ENCODE results near the gene ERICH4. TPM values are rescaled to one million over a fixed set of nuclear protein-coding genes. Genes with fewer than 3 reads are reported as not detected.
A peak's percentile ranks its signal among the peaks of the same experiment; 100 is the strongest.

ERICH4 gene
- total and polyA plus RNA-seq, 11 donors: 0.10 to 0.30 TPM; not detected in 9

- ATAC-seq (peak; percentile 70 to 93 (median 91)), DNase-seq (peak; percentile 74 to 89 (median 80))
- Histone ChIP-seq H3K27me3 (peaks cover 0 to 9% (median 0%) of the 10 kb centered on the region in 9 donors), H3K27ac (no peak overlapping the region), H3K4me3 (peak overlapping the region in 9 of 12 donors; percentile 7 to 43 (median 32)), H3K9me3 (no peaks in the 10 kb centered on the region), H3K36me3 (peaks cover 0 to 2% (median 0%) of the 10 kb centered on the region in 9 donors), H3K4me1 (peaks cover 0 to 21% (median 8%) of the 10 kb centered on the region in 12 donors)
- 3 to 7% (median 6%) methylated on average over 22 of the region's 22 CpGs for WGBS, 4 donors
- no peak for TF ChIP-seq POLR2A (IDR thresholded peaks at IDR 0.05)
- TF ChIP-seq CTCF (IDR thresholded peaks at IDR 0.05): peak; percentile 96 to 100 (median 98)
- intact Hi-C loops (cut with DNase I): loop anchor here (1.0 to 10.0 kb wide), 11 partner anchors 88 to 244 kb away; no protein-coding TSS in a partner anchor
Measured at GRCh38 chr19:41449079-41449864, 6.3 kb downstream of the ERICH4 start.

DNA sequence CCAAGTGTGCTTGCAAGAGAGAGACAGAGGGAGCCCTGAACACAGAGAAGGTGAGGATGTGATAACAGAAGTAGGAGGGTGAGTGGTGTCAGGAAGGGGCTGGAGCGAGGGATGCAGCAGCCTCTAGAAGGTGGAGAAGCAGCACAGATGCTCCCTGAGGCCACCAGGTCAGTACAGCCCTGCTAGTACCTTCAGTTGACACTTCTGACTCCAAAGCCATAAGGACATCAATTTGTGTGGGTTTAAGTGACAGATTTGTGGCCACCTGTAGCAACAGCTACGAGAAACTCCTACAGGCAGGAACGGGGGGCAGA lies 6.9 kb downstream of the ERICH4 start:
- TF ChIP-seq POLR2A (IDR thresholded peaks at IDR 0.05) (no peak), CTCF (IDR thresholded peaks at IDR 0.05) (no peak)
- intact Hi-C loops (cut with DNase I): loop anchor here (1.0 to 10.0 kb wide), 15 partner anchors 47 to 245 kb away; no protein-coding TSS in a partner anchor

DNA sequence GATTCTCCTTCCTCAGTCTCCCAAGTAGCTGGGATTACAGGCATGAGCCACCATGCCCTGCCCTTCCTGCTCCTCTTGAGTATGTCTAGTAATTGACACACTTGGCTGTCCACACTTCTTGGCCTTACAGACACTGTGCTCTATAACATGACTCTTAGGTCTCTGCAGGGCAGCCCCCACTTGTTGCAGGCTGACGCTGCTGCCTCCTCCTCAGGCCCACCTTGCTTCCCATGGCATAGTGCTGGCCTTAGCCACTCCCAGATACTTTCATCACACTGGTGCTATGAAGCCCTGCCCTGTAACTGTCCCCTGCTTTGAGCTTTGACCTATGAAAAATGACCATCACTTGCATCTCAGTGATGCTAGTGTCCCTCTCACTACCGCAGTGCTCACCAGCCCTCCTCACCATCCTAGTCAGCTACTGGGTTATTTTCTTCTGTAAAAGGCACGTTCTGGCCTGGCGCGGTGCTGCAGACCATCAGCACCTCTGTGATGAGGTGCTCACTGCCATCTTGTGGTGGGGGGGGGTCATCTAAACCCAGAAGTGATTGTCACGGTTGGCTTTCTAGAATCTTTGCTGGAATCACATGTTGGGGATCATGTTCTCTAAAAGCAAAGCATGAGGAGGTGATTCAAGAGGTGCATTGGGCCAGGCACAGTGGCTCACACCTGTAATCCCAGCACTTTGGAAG lies 9.8 kb downstream of the ERICH4 start:
- no peak for ATAC-seq
- H3K27me3 ChIP-seq: peaks cover 0 to 6% (median 0%) of the 10 kb centered on the region in 9 donors
- H3K27ac ChIP-seq: no peak overlapping the region
- intact Hi-C loops (cut with DNase I): loop anchor here in 4 of 10 donors (5.0 kb wide), 3 partner anchors 45 to 120 kb away; no protein-coding TSS in a partner anchor
- H3K9me3 ChIP-seq: no peaks in the 10 kb centered on the region
- peaks cover 0 to 48% (median 28%) of the 10 kb centered on the region in 12 donors for H3K4me1 ChIP-seq
- 59 to 70% (median 70%) methylated on average over 6 of the region's 6 CpGs for WGBS, 4 donors
- TF ChIP-seq POLR2A (IDR thresholded peaks at IDR 0.05): no peak
- no peak for TF ChIP-seq CTCF (IDR thresholded peaks at IDR 0.05)
- no peak for DNase-seq
- peaks cover 0 to 4% (median 0%) of the 10 kb centered on the region in 9 donors for H3K36me3 ChIP-seq
- no peak overlapping the region for H3K4me3 ChIP-seq

More for the DNA sequence above, 6.9 kb downstream of the ERICH4 start:
- Histone ChIP-seq H3K27ac (no peak overlapping the region), H3K9me3 (no peaks in the 10 kb centered on the region), H3K27me3 (peaks cover 0 to 9% (median 0%) of the 10 kb centered on the region in 9 donors), H3K4me1 (peaks cover 0 to 21% (median 10%) of the 10 kb centered on the region in 12 donors), H3K36me3 (peaks cover 0 to 4% (median 0%) of the 10 kb centered on the region in 9 donors), H3K4me3 (no peak overlapping the region)
- DNase-seq (no peak), ATAC-seq (no peak)
- WGBS, 4 donors: 64 to 82% (median 73%) methylated on average over 3 of the region's 3 CpGs

GRCh38 chr19:41455936-41456335 lies 13.0 kb downstream of the ERICH4 start:
- TF ChIP-seq POLR2A (IDR thresholded peaks at IDR 0.05) (no peak), CTCF (IDR thresholded peaks at IDR 0.05) (no peak)
- WGBS, 4 donors: 11 to 27% (median 16%) methylated on average over 2 of the region's 2 CpGs
- intact Hi-C loops (cut with DNase I): loop anchor here in 2 of 10 donors (2.0 kb wide), 2 partner anchors 23 to 75 kb away; no protein-coding TSS in a partner anchor
- no peak for DNase-seq
- H3K4me3 ChIP-seq: no peak overlapping the region
- peak overlapping the region in 10 of 12 donors; percentile 8 to 73 (median 45) for H3K27ac ChIP-seq
- no peak for ATAC-seq
- peaks cover 0 to 4% (median 0%) of the 10 kb centered on the region in 9 donors for H3K36me3 ChIP-seq
- H3K9me3 ChIP-seq: no peaks in the 10 kb centered on the region
- H3K27me3 ChIP-seq: peaks cover 0 to 20% (median 0%) of the 10 kb centered on the region in 9 donors
- peaks cover 0 to 28% (median 21%) of the 10 kb centered on the region in 12 donors for H3K4me1 ChIP-seq

Data from heart left ventricle (tissue), 16 donors.